ENCODE results near the gene CDKN2B. TPM values are rescaled to one million over a fixed set of nuclear protein-coding genes. Genes with fewer than 3 reads are reported as not detected.
"Not testable (repeated sequence)": the region's sequence is repeated elsewhere in the genome, so short reads cannot be mapped to it uniquely, and the experiment has no call there.

Gene CDKN2B
- total RNA-seq (2022) = 30.4 and 35.2 TPM in 2 replicates
- percentile 87 among the genes with signal in this experiment for Bru-seq, nascent RNA
- percentile 86 among the genes with signal in this experiment for BruChase-seq, experiment 1, labeled RNA remaining after a 6-hour chase
- percentile 95 among the genes with signal in this experiment for BruChase-seq, experiment 2, labeled RNA remaining after a 2-hour chase
- long read RNA-seq, transcript CDKN2B-201 (2 exons, 3,911 nt) = major isoform, 19 of 27 reads
- long read RNA-seq, partial matches to known transcripts = 0 of 27 reads
- long read RNA-seq, other reads (novel, unspliced or antisense) = 8 of 27 reads

DNA sequence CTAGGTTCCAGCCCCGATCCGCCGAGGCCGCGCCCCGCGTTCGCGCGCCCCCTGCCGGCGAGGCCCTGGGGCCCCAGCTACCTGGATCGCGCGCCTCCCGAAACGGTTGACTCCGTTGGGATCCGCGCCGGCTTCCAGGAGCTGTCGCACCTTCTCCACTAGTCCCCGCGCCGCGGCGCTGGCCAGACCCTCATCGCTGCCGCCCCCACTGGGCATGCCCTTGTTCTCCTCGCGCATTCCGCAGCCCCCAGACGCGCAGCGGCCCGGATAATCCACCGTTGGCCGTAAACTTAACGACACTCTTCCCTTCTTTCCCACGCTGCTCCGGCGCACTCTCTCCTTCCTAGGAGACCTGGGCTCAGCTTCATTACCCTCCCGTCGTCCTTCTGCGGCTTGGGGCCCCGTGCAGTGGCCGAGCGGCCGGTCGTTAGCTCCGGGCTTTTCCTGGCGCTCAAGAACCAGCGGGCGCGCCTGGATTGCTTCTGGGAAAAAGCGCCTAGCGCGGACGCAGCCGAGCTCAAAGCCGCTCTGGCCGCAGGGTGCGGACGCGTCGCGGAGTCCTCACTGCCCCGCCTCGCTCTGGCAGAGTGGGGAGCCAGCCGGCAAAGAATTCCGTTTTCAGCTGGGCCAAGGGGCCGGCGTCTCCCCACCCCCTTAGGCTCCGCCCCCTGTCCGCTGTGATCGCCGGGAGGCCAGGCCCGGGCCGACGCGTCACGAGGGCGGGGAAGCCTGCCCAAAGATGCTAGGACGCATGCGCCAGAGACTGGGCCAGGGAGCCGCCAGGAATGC, at the start of gene CDKN2B:
TSS of gene CDKN2B (minus strand) at position 589 of the 789 bp plus-strand sequence. CDS start at position 237, 352 bp downstream.
- intact Hi-C loops (cut with micrococcal nuclease; ENCODE audit: unreplicated experiment) = loop anchor here (1.0 to 5.0 kb wide), 2 partner anchors 196 to 233 kb away; no protein-coding TSS in a partner anchor
- no TSS peak for BruUV-seq (replicated peaks)
- DNase-seq = peak; percentile 96
- Mint-ChIP-seq H3K4me1 (ENCODE audit: low read depth, unreplicated experiment) (peaks cover 16% of the 10 kb centered on the region), H3K27me3 (ENCODE audit: unreplicated experiment) (no peaks in the 10 kb centered on the region), H3K9me3 (ENCODE audit: low read depth, unreplicated experiment) (no peaks in the 10 kb centered on the region), H3K36me3 (ENCODE audit: insufficient read depth, unreplicated experiment) (peaks cover 43% of the 10 kb centered on the region), H3K27ac (ENCODE audit: unreplicated experiment) (peak within 1 kb of the TSS; percentile 53), H3K4me3 (ENCODE audit: low read depth, unreplicated experiment) (peak within 1 kb of the TSS; percentile 96)
- TF ChIP-seq CTCF (IDR thresholded peaks at IDR 0.05; ENCODE audit: unreplicated experiment) = peak; percentile 91
- CTCF ChIA-PET = interaction anchor here (0.9 to 3.1 kb wide), 17 partner anchors 13 to 235 kb away, joined by 3 to 18 read pairs (median 5); partner anchors contain the start of genes CDKN2A and CDKN2B-AS1

DNA sequence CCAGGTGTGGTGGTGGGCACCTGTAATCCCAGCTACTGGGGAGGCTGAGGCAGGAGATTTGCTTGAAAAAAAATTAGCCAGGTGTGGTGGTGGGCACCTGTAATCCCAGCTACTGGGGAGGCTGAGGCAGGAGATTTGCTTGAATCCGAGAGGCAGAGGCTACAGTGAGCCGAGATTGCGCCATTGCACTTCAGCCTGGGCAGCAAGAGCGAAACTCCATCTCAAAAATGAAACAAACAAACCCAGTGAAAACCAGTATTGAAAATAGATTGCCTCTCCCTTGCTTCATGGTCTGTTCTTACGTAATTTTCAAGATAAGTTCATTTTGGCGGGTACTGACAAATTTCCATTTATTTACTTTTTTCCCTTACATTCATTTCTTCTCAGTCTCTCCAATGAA, 48.9 kb upstream of the CDKN2B start:
- DNase-seq; H3K4me1 Mint-ChIP-seq (ENCODE audit: low read depth, unreplicated experiment); BruUV-seq (replicated peaks); H3K4me3 Mint-ChIP-seq (ENCODE audit: low read depth, unreplicated experiment); H3K27ac Mint-ChIP-seq (ENCODE audit: unreplicated experiment); CTCF ChIA-PET; H3K9me3 Mint-ChIP-seq (ENCODE audit: low read depth, unreplicated experiment); H3K36me3 Mint-ChIP-seq (ENCODE audit: insufficient read depth, unreplicated experiment); H3K27me3 Mint-ChIP-seq (ENCODE audit: unreplicated experiment); intact Hi-C loops (cut with micrococcal nuclease; ENCODE audit: unreplicated experiment): not testable (repeated sequence)

GRCh38 chr9:22056402-22056801, 47.3 kb upstream of the CDKN2B start:
- BruUV-seq (replicated peaks) = no TSS peak
- intact Hi-C loops (cut with micrococcal nuclease; ENCODE audit: unreplicated experiment) = no loop called here
- Mint-ChIP-seq H3K4me3 (ENCODE audit: low read depth, unreplicated experiment) (no peak overlapping the region), H3K4me1 (ENCODE audit: low read depth, unreplicated experiment) (peaks cover 22% of the 10 kb centered on the region), H3K27me3 (ENCODE audit: unreplicated experiment) (no peaks in the 10 kb centered on the region), H3K27ac (ENCODE audit: unreplicated experiment) (no peak overlapping the region), H3K36me3 (ENCODE audit: insufficient read depth, unreplicated experiment) (no peaks in the 10 kb centered on the region), H3K9me3 (ENCODE audit: low read depth, unreplicated experiment) (no peaks in the 10 kb centered on the region)
- no peak for DNase-seq
- CTCF ChIA-PET = no interaction called here
- TF ChIP-seq CTCF (IDR thresholded peaks at IDR 0.05; ENCODE audit: unreplicated experiment) = no peak

GRCh38 chr9:22055090-22055489, 46.0 kb upstream of the CDKN2B start:
- no TSS peak for BruUV-seq (replicated peaks)
- DNase-seq = no peak
- CTCF ChIA-PET = no interaction called here
- no peaks in the 10 kb centered on the region for H3K36me3 Mint-ChIP-seq (ENCODE audit: insufficient read depth, unreplicated experiment)
- H3K9me3 Mint-ChIP-seq (ENCODE audit: low read depth, unreplicated experiment) = no peaks in the 10 kb centered on the region
- no peaks in the 10 kb centered on the region for H3K27me3 Mint-ChIP-seq (ENCODE audit: unreplicated experiment)
- H3K4me3 Mint-ChIP-seq (ENCODE audit: low read depth, unreplicated experiment) = no peak overlapping the region
- intact Hi-C loops (cut with micrococcal nuclease; ENCODE audit: unreplicated experiment) = no loop called here
- no peak overlapping the region for H3K27ac Mint-ChIP-seq (ENCODE audit: unreplicated experiment)
- peaks cover 22% of the 10 kb centered on the region for H3K4me1 Mint-ChIP-seq (ENCODE audit: low read depth, unreplicated experiment)
- no peak for TF ChIP-seq CTCF (IDR thresholded peaks at IDR 0.05; ENCODE audit: unreplicated experiment)
